ENCODE data around the gene MIDN.

Gene MIDN

DNA sequence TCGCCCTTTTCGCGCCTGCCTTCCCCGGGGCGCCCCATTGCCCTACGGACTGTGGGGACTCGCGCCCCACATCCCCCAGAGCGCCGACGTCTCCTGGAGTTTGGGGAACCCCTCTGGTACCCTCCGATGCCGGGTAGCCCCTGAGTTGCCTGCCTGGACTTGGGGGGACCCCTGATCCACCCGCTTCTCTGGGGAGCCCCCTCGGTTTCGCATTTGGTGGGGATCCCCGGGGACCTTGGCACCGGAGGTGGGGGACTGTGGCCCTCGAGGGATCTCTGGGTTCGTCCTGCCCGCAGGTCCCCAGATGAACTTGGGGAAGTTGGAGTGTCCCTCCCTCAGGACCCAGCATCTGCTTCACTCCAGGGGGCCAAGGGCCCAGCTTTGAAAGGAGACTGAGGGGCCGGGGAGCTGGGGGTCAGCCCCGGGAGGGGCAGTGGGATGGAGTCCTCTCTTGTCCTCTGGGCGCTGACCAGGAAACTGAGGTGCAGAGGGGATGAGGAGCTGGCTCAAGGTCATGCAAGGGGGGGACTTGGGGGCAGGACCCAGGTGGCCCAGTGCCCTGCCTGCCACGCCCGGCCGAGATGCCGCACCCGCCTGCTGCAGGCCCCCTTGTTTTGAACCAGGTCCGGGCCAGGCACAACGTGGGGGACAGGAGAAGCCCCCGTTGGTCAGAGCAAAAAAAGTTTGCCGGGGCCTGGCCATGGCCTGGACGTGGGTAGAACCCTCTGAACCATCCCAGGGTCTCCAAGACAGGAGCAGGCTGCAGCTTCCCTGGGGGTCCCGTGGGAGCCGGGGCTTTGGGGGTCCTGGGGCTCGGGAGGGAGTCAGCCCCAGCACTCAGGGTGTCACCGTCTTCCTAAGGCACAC is 38.3 kb downstream of the MIDN start:
- TF ChIP-seq GATA3 (IDR thresholded peaks at IDR 0.05; ENCODE audit: low read depth, low read length) (no peak), GATA2 (IDR thresholded peaks at IDR 0.05; ENCODE audit: low read depth, low read length) (no peak)

DNA sequence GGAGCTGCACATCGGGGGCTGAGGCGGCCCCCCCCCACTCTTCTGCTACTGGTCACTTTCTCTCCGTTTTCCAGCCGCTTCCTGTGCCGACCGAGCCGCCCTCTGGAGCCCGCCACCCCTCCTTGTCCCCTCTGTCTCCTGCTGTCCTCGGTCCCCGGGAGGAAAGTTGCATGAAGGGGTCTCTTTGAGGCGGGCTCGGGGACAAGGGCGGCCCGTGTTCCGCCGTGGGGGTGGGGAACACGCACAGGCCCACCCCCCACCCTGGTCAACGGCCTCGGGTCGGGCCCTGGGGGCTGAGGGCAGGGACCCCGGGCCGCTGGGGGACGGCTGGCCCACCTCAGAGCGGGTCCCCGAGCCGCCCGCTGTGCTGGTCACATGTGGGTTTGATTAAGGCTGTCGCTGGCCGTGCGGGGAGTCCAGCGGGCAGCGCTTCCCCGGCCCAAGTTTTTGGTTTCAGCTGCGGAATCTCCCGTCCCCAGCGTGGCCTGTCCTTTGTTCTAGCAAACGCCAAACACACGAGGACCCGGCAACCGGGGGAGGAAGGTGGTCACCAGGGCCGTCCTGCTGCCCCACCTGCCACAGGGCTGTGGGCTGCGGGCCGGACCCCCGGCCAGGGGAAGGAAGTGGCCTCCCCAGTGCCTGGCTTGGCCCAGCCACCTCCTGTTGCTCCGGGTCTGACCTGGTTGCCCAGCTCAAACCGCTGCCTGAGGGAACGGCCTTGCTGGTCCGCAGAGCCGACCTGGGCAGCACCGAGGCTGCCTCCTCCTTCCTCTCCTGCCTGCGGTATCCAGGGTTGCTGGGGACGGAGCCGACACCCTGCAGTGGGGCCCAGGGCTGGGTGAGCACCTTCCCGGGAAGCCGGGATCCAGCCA is 39.2 kb downstream of the MIDN start:
- TF ChIP-seq GATA3 (IDR thresholded peaks at IDR 0.05; ENCODE audit: low read depth, low read length) (no peak), GATA2 (IDR thresholded peaks at IDR 0.05; ENCODE audit: low read depth, low read length) (no peak)

DNA sequence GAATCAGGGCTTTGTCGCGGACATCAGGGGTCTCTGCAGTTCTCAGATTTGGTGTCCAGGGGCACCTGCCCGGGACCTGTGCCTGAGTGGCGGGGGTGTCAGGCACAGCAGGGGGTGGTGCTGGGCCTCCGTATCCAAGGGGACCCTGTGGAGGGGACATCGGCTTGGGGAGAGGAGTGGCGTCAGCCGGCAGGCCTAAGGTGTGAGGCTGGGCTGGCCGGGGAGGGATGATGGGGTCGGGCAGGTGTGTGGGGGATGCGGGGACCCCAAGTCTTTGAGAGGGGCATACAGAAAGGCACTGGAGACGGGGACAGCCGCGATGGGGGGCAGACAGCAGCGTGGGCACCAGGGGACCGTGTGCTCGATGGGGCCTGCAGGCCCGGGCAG is 39.8 kb downstream of the MIDN start:
- TF ChIP-seq GATA2 (IDR thresholded peaks at IDR 0.05; ENCODE audit: low read depth, low read length): no peak
- no peak for TF ChIP-seq GATA3 (IDR thresholded peaks at IDR 0.05; ENCODE audit: low read depth, low read length)

DNA sequence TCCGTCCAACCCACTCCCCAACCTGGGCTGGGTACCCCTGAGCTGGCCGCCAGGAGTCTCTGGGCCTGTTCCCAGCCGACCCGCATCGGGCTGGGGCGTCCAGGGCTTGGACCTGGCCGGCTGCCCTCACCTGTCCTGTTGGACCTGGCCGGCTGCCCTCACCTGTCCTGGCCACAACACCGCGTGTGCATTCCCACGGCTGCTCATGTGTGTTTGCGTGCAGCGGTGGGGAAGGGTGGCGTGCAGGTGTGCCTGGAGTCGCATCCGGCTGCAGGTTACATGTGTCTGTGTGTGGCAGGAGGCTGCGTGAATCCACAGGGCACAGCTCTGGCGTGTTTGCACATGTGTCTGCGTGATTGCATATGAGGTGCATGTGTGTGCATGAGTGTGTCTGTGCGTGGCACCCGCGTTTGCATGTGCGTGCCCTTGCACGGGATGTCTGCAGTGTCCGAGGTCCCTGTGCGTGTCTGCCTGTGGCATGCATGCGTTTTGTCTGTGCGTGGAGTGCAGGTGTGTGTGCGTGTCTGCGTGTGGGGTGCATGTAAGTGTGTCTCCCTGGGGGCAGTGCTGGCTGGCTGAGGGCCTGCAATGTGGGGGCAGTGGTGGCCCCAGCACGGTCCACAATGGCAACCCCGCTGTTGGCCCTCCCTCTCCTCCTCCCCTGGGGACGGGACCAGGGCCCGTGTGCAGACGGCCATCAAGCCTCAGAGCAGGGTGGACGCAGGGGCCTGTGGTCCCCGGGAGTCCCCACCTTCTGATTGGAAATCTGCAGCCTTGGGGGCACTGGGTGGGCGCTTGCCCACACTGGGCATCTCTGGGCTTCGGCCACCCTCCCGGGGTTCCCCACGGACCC is 40.7 kb downstream of the MIDN start:
- TF ChIP-seq GATA3 (IDR thresholded peaks at IDR 0.05; ENCODE audit: low read depth, low read length): no peak
- TF ChIP-seq GATA2 (IDR thresholded peaks at IDR 0.05; ENCODE audit: low read depth, low read length): no peak

DNA sequence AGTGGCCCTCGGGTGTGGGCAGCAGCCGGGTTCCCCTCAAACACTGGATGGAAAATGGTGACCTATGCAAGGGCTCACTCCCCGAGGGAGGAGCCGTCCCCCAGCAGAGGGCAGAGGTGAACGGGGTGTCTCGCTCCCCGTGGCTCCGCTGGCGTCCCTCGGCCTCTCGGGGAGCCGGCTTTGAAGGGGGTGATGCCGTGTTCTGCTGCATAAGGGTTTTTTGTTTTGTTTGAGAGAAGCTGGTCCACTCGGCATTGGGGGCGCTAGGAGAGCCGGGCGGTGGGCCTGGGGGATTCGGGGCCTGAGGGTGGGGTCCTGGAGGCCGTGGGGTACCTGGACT is 41.3 kb downstream of the MIDN start:
- no peak for TF ChIP-seq GATA3 (IDR thresholded peaks at IDR 0.05; ENCODE audit: low read depth, low read length)
- TF ChIP-seq GATA2 (IDR thresholded peaks at IDR 0.05; ENCODE audit: low read depth, low read length): no peak

DNA sequence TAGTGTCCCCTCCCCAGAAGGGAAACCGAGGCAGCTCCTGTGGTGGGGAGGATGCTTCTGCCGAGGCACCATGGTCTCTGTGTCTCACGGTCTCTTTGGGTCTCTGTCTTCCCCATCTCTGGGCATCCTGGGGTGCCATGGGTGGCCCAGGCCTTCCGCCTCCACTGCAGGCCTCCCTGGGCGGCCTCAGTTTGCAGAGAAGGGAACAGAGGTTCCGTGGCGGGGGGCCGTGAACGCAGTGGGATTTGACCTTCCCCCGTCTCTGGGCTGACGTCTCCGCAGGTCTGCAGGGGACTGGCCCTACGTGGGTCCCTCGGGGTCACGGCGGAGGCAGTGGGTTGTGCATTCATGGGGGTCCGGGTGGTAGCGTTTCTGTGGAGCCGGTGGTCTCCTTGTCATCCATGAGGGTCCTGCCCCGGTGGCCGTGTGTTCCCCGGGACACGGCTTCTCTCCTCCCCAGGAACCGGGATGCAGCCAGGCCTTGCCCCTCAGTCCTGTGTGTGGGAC is 41.9 kb downstream of the MIDN start:
- TF ChIP-seq GATA3 (IDR thresholded peaks at IDR 0.05; ENCODE audit: low read depth, low read length) (no peak), GATA2 (IDR thresholded peaks at IDR 0.05; ENCODE audit: low read depth, low read length) (no peak)

DNA sequence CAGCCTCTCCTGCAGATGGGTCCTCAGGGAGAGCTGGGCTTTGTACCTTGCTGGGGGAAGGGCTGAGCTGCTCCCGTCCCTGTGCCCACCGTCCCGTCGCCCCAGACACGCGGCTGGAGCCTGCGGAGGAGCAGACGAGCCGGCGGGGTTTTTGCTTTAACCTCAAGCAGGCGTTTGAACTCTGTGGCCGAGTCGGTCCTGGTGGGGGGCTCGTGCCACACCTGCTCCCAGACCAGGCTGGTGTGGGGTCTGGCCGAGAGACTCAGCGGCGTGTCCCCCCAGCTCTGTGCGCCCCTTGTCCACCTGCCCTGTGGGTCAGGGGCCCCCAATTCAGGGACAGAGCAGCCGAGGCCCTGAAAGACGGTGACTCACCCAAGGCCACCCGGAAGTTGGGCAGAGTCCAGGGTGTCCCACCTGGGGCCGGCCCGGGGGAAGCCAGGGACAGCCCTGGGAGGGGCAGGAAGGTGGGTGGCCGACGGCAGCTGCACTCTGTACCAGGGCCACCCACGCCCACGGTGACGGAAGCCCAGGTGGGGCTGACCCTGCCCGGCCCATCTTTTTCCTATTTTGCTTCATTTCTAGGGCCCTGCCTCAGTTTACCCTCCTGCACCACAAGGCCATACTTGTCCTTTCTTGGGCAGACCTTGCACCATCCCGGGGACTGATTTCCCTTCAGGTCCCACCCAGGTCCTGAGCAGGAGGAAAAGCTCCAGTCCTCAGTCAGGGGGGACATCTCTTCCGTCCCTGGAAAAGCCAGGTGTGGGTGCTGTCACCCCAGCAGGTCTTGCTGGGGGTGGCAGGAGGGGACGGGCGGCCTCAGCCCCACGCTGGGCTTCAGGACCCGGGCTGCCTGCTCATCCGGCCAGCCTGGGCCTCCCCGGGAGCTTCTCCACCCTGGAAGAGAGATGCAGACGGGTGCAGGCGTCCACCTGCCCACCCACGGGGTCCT is 42.6 kb downstream of the MIDN start:
- TF ChIP-seq GATA2 (IDR thresholded peaks at IDR 0.05; ENCODE audit: low read depth, low read length) (no peak), GATA3 (IDR thresholded peaks at IDR 0.05; ENCODE audit: low read depth, low read length) (no peak)

DNA sequence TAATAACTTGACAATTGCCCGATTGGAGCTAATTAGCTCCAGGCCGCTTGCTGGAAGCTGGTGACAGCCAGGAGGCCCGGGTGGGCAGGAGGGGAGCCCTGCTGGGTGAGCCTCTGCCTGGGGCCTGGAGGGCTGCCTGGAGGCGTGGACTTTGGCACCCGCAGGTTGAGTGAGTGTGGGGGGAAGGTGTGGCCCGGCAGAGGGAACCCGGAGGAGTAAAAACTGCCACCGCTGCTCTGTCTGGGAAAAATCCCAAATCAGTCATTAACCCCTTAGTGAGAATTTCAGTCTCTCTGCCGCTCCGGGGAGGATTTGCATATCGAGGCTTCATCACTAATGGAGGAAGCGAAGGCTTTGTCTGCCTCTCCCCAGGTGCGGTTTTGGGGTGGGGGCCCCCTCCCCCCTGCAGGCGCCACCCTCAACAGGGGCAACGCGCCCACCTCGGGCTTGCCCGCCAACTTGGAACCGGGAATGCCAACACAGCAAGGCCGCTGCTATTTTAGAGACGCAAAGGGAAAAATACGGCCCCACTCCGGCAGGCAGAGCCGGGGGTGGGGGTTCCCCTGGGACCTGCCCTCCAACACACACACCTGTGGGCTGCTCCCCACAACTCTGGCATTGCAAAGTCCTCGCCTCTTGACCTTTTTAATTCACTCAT is 43.5 kb downstream of the MIDN start:
- no peak for TF ChIP-seq GATA3 (IDR thresholded peaks at IDR 0.05; ENCODE audit: low read depth, low read length)
- no peak for TF ChIP-seq GATA2 (IDR thresholded peaks at IDR 0.05; ENCODE audit: low read depth, low read length)

DNA sequence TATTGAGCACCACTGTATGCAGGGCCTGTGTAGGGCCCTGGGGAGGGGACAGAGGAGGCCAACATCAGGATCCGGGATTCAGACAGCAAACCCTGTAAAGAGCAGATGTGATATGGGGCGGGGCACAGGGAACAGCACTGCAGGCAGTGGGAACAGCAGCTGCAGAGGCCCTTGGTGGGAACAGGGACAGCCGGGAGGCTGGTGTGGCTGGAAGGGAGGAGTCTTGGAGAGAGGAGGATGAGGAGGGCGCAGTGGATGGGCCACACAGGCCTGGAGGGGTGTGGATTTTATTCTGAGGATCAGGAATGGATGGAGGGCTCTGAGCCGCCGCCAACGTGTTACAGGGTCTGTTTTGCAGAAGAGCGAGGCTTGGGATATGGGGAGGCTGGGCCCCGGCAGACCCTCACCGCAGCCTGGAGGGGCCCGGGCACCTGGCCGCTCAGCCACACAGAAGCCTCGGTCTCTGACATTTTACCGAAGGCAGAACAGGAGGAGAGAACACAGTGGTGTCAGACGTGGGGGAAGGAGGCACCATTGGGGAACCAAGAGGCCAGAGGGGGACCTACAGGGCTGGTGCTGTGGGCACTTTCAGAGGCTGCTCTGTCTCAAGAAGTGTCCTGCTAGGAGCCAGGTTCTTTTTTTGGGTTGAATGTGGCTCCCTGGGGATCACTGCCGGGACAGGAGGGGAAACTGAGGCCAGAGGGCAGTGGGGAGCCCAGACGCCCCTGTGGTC is 44.2 kb downstream of the MIDN start:
- TF ChIP-seq GATA2 (IDR thresholded peaks at IDR 0.05; ENCODE audit: low read depth, low read length) (no peak), GATA3 (IDR thresholded peaks at IDR 0.05; ENCODE audit: low read depth, low read length) (no peak)

DNA sequence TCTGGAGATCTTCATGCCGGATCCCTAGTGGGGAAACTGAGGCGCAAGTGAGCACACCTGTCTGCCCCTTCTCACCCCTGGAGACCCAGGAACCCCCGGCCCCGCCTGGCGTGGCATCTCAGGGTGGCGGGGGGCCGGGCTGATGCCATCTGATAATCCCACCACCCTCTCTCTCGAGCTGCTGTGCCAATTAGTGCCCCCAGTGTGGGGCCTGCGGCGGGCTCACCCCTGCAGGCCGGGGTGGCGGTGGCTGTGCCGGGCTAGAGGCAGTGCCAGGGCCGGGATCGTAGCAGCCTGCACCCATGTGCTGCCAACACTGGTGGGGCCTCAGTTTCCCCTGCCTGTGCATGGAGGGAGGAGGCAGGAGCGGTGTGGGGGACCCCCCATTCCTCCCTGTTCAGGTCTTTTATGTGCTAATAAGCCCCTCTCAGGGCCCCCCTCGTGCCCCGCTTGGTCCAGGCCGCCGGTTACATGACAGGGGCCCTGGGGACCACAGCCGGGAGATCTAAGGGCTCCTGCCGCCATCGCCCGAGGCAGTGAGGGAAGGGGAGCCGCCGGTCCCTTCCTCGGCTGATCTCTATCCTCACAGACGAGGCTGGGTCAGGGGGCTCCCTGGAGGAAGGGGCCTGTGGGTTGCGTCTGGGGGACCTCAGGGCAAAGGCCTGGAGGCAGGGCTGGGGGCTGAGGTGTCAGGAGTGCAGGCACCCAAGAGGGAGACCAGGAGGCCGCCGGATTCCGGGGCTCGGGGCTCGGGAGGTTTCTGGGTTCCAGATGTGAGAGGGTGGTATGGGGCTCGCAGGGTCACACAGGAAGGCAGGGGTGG is 45.6 kb downstream of the MIDN start:
- TF ChIP-seq GATA2 (IDR thresholded peaks at IDR 0.05; ENCODE audit: low read depth, low read length) (no peak), GATA3 (IDR thresholded peaks at IDR 0.05; ENCODE audit: low read depth, low read length) (no peak)

DNA sequence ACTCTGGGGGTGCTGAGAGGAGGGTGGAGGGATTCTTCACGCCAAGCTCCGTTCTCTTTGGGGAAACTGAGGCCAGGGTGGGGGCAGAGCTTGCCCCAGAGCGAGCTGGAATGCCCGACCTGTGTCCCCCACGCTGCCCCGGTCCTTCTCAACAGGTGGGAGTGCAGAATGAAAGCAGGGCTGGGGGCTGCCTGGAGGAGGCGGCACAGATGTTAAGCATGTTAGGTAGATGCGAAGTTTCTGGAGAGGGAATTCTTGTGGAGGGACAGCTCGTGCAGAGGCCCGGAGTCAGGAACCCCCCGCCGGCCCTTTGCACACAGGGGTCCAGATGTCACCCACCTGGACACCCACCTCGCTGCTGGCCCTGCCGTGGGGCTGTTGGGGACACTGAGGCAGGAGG is 46.3 kb downstream of the MIDN start:
- no peak for TF ChIP-seq GATA3 (IDR thresholded peaks at IDR 0.05; ENCODE audit: low read depth, low read length)
- TF ChIP-seq GATA2 (IDR thresholded peaks at IDR 0.05; ENCODE audit: low read depth, low read length): no peak

Measured in SH-SY5Y (cell line).